OCI-LY7 (cell line): ENCODE results near the gene NFKBIA. TPM values are rescaled to one million over a fixed set of nuclear protein-coding genes. Genes with fewer than 3 reads are reported as not detected.

Source experiments
- BruUV-seq: library from RNA; stranded (reverse); fragments of 400-500 nt; replicated peaks from 2 replicates; lab custom pipeline; 2021; lab: Mats Ljungman, UMichigan
- CTCF ChIA-PET: fragments of 300-600 bp; sonication (Branson Sonifier 250); formaldehyde crosslinking; loops from one replicate; lab custom pipeline; 2022; ENCODE audit warnings: antibody characterized with exemption; ENCODE audit not compliant: unreplicated experiment; lab: Charles Lee
- POLR2A ChIA-PET: fragments of 300-600 bp; sonication (Branson Sonifier 250); formaldehyde crosslinking; loops from one replicate; lab custom pipeline; 2022; ENCODE audit warnings: antibody characterized with exemption; lab: Charles Lee
- DNase-seq: peaks from one replicate; pipeline ENCODE4 v3.0.0-alpha.2; 2015; ENCODE audit warnings: low spot score
- H2AFZ ChIP-seq: fragments of 200-600 bp; sonication (generic), shearing (Covaris generic); 2 replicates; pipeline ENCODE4 v1.6.1; 2014; ENCODE audit warnings: mild to moderate bottlenecking, antibody characterized with exemption, low read length, moderate library complexity
- H3K27ac ChIP-seq: fragments of 200-600 bp; sonication (generic); 2 replicates; pipeline ENCODE4 v1.5.1; 2014; ENCODE audit warnings: mixed run types, low read depth, mild to moderate bottlenecking, moderate library complexity, low read length, inconsistent platforms; ENCODE audit not compliant: poor library complexity, severe bottlenecking
- H3K36me3 ChIP-seq: fragments of 200-600 bp; sonication (generic); 2 replicates; pipeline ENCODE4 v1.6.1; 2014; ENCODE audit warnings: mild to moderate bottlenecking, antibody characterized with exemption, low read length, moderate library complexity, mixed read lengths; ENCODE audit not compliant: insufficient read depth
- H3K4me1 ChIP-seq: fragments of 200-600 bp; sonication (generic); 2 replicates; pipeline ENCODE4 v1.5.1; 2014; ENCODE audit warnings: mild to moderate bottlenecking, low read length; ENCODE audit not compliant: insufficient read depth, poor library complexity, severe bottlenecking
- H3K4me2 ChIP-seq: fragments of 200-600 bp; sonication (generic); 2 replicates; pipeline ENCODE4 v1.6.1; 2014; ENCODE audit warnings: mild to moderate bottlenecking, low read length
- H3K4me3 ChIP-seq: fragments of 200-600 bp; sonication (generic); 2 replicates; pipeline ENCODE4 v1.5.1; 2014; ENCODE audit warnings: mild to moderate bottlenecking, low read depth, low read length; ENCODE audit not compliant: poor library complexity, severe bottlenecking
- H3K79me2 ChIP-seq: fragments of 200-600 bp; sonication (generic); 2 replicates; pipeline ENCODE4 v1.6.1; 2016; ENCODE audit warnings: low read depth, mild to moderate bottlenecking, low read length, moderate library complexity, mixed read lengths; ENCODE audit not compliant: insufficient read depth
- H3K9me2 ChIP-seq: fragments of 200-600 bp; sonication (generic); 2 replicates; pipeline ENCODE4 v1.6.1; 2016; ENCODE audit warnings: mild to moderate bottlenecking, low read length, mixed read lengths; ENCODE audit not compliant: insufficient read depth
- H3K9me3 ChIP-seq: fragments of 200-600 bp; sonication (generic); 2 replicates; pipeline ENCODE4 v1.6.1; 2014; ENCODE audit warnings: mild to moderate bottlenecking, mixed run types, low read length, mixed read lengths
- H4K20me1 ChIP-seq: fragments of 200-600 bp; sonication (generic); 2 replicates; pipeline ENCODE4 v1.6.1; 2014; ENCODE audit warnings: mild to moderate bottlenecking, antibody characterized with exemption, low read length, moderate library complexity, mixed read lengths; ENCODE audit not compliant: insufficient read depth
- EZH2phosphoT487 ChIP-seq: fragments of 200-600 bp; sonication (generic); IDR thresholded peaks from 2 replicates; pipeline ENCODE4 v1.6.1; 2018; ENCODE audit warnings: low read depth, borderline replicate concordance, mild to moderate bottlenecking, mixed run types, antibody characterized with exemption, low read length, moderate library complexity, mixed read lengths
- intact Hi-C: fragments of 100-400 bp; cut with micrococcal nuclease; formaldehyde crosslinking; loops from one replicate; pipeline ENCODE4 v1.10.0; 2022; ENCODE audit not compliant: unreplicated experiment
- total RNA-seq, 2 experiments: library from RNA; depleted of rRNA in 1 of 2; stranded (reverse); fragments of >200 nt in 1 of 2; shearing (Covaris generic) in 1 of 2; gene quantifications; 2 replicates each; pipeline ENCODE4 v1.2.3, GENCODE V29; 2014 to 2022
- TF ChIP-seq, protein P1 (sequence below): fragments of 200-600 bp; sonication (generic); conservative IDR thresholded peaks from 2 replicates; pipeline ENCODE4 v1.5.1; 2014; ENCODE audit warnings: mild to moderate bottlenecking, antibody characterized with exemption, low read length, moderate library complexity, mixed read lengths

The NFKBIA gene
- total RNA-seq, 2 experiments from 2014 or later = 43.6 to 100 TPM

DNA sequence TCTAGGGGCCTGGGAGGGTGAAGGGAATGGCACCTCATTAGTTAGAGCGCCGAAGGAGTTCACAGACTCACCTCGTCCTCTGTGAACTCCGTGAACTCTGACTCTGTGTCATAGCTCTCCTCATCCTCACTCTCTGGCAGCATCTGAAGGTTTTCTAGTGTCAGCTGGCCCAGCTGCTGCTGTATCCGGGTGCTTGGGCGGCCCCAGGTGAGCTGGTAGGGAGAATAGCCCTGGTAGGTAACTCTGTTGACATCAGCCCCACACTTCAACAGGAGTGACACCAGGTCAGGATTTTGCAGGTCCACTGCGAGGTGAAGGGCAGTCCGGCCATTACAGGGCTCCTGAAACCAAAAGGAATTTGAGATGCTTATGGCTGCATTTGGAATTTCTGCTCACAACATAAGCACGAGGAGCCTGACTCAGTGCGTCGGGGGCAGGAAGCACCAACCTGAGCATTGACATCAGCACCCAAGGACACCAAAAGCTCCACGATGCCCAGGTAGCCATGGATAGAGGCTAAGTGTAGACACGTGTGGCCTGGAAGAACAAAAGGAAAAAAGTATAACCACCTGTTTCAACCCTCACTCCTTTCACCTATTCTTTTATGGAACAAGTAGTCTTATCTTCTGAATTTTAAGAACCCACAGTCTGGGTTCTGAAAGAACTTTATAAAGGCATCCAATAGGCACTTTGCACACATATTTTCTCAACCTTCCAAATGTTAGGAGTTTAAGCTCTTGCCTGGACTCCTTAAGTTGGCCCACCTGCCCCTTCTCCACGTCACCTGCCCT, 2.0 kb downstream of the NFKBIA start:
- no peak for TF ChIP-seq EZH2phosphoT487
- TF ChIP-seq, protein P1, sequence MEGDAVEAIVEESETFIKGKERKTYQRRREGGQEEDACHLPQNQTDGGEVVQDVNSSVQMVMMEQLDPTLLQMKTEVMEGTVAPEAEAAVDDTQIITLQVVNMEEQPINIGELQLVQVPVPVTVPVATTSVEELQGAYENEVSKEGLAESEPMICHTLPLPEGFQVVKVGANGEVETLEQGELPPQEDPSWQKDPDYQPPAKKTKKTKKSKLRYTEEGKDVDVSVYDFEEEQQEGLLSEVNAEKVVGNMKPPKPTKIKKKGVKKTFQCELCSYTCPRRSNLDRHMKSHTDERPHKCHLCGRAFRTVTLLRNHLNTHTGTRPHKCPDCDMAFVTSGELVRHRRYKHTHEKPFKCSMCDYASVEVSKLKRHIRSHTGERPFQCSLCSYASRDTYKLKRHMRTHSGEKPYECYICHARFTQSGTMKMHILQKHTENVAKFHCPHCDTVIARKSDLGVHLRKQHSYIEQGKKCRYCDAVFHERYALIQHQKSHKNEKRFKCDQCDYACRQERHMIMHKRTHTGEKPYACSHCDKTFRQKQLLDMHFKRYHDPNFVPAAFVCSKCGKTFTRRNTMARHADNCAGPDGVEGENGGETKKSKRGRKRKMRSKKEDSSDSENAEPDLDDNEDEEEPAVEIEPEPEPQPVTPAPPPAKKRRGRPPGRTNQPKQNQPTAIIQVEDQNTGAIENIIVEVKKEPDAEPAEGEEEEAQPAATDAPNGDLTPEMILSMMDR = no peak
- Histone ChIP-seq H3K4me3 (peak overlapping the region; percentile 93), H4K20me1 (peaks cover 15% of the 10 kb centered on the region; the same call in 1 of the 2 replicates), H3K9me2 (no peaks in the 10 kb centered on the region), H2AFZ (no peak overlapping the region), H3K4me2 (peak overlapping the region; percentile 85), H3K27ac (peak overlapping the region; percentile 79), H3K36me3 (peaks cover 45% of the 10 kb centered on the region), H3K79me2 (peaks cover 21% of the 10 kb centered on the region; the same call in 1 of the 2 replicates), H3K9me3 (no peaks in the 10 kb centered on the region), H3K4me1 (peaks cover 66% of the 10 kb centered on the region)
- POLR2A ChIA-PET = interaction anchor here (0.6 to 5.0 kb wide), 8 partner anchors 23 to 694 kb away, joined by 3 to 37 read pairs (median 4); partner anchors contain the start of gene PSMA6
- intact Hi-C loops = loop anchor here (5.0 kb wide), 2 partner anchors 355 to 420 kb away; partner anchors contain the start of genes FAM177A1 and SRP54
- no TSS peak for BruUV-seq
- peak; percentile 15 for DNase-seq
- CTCF ChIA-PET = interaction anchor here (0.8 kb wide), 1 partner anchor 173 kb away, joined by 4 read pairs; no protein-coding TSS in a partner anchor

DNA sequence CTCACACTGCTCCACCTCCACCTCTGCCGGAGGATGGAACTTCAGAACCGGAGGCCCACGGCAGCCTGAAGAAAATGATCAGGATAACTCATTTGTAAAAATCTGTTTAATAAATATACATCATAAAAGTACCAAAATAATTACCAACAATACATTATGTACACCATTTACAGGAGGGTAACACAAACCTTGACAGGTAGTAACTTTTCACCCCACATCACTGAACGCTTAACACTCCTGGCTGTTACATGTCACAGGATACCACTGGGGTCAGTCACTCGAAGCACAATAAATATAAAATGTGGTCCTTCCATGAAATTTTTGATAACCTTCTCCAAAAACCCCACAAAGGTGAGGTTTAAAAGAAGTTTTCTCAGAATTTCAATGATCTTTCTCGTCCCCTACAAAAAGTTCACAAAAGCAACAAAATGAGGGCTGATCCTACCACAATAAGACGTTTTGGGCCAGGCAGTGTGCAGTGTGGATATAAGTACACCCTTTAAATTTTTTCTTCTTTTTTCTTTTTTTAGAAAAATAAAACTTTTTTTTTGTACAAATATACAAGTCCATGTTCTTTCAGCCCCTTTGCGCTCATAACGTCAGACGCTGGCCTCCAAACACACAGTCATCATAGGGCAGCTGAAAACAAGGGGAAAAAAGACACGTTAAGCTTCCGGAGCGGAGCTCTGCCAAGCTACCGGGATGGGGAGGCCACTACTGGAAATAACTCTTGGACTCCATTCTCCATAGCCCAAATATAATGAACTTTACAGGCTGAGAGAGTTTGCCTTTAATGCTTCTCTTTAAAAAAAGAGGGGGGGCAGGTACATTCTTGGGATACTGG, 2.9 kb downstream of the NFKBIA start:
- BruUV-seq = TSS peak; percentile 83
- POLR2A ChIA-PET = interaction anchor here (0.5 to 5.0 kb wide), 5 partner anchors 69 to 420 kb away, joined by 3 to 37 read pairs (median 3); partner anchors contain the start of gene PSMA6
- peaks cover 15% of the 10 kb centered on the region; the same call in 1 of the 2 replicates for H4K20me1 ChIP-seq

More for the DNA sequence above, 2.9 kb downstream of the NFKBIA start:
- peaks cover 64% of the 10 kb centered on the region for H3K4me1 ChIP-seq
- CTCF ChIA-PET = interaction anchor here (0.5 kb wide), 1 partner anchor 12 kb away, joined by 3 read pairs; no protein-coding TSS in a partner anchor
- peaks cover 21% of the 10 kb centered on the region; the same call in 1 of the 2 replicates for H3K79me2 ChIP-seq
- no peak overlapping the region for H3K27ac ChIP-seq
- H3K9me2 ChIP-seq = no peaks in the 10 kb centered on the region
- H3K4me3 ChIP-seq = no peak overlapping the region
- H3K9me3 ChIP-seq = no peaks in the 10 kb centered on the region
- no peak for DNase-seq
- TF ChIP-seq EZH2phosphoT487 = no peak
- TF ChIP-seq, protein P1 = no peak
- intact Hi-C loops = loop anchor here (5.0 kb wide), 2 partner anchors 354 to 419 kb away; partner anchors contain the start of genes FAM177A1 and SRP54
- H3K4me2 ChIP-seq = peak overlapping the region; percentile 85
- H3K36me3 ChIP-seq = peaks cover 45% of the 10 kb centered on the region
- no peak overlapping the region for H2AFZ ChIP-seq
